GF-D8 (cell line): Measurements from ENCODE around the gene ATRNL1.

ENCODE experiments used
- DNase-seq: peaks from one replicate; lab custom pipeline; 2025; lab: John Stamatoyannopoulos, UW

Gene ATRNL1

GRCh38 chr10:115949282-115949844, 856.2 kb downstream of the ATRNL1 start:
- no peak for DNase-seq

GRCh38 chr10:115950320-115950719, 857.2 kb downstream of the ATRNL1 start:
- no peak for DNase-seq

- DNase-seq: no peak
These were observed 858.1 kb downstream of the ATRNL1 start for GRCh38 chr10:115951242-115951641.

- no peak for DNase-seq
These were observed 860.1 kb downstream of the ATRNL1 start for GRCh38 chr10:115953281-115953680.

- no peak for DNase-seq
These were observed 860.8 kb downstream of the ATRNL1 start for GRCh38 chr10:115953968-115954367.

- no peak for DNase-seq
These were observed 863.3 kb downstream of the ATRNL1 start for GRCh38 chr10:115956225-115957011.

GRCh38 chr10:115957012-115957399, 863.8 kb downstream of the ATRNL1 start:
- no peak for DNase-seq

- no peak for DNase-seq
These were observed 864.7 kb downstream of the ATRNL1 start for GRCh38 chr10:115957786-115958442.

GRCh38 chr10:115963848-115964247, 870.7 kb downstream of the ATRNL1 start:
- DNase-seq: no peak

- no peak for DNase-seq
These were observed 871.7 kb downstream of the ATRNL1 start for GRCh38 chr10:115964827-115965226.

GRCh38 chr10:115965376-115965775, 872.2 kb downstream of the ATRNL1 start:
- DNase-seq: no peak

GRCh38 chr10:115968236-115968635, 875.1 kb downstream of the ATRNL1 start:
- no peak for DNase-seq

- no peak for DNase-seq
These were observed 876.4 kb downstream of the ATRNL1 start for GRCh38 chr10:115969591-115969990.

- no peak for DNase-seq
These were observed 878.8 kb downstream of the ATRNL1 start for GRCh38 chr10:115971921-115972320.

- no peak for DNase-seq
These were observed 879.3 kb downstream of the ATRNL1 start for GRCh38 chr10:115972426-115972825.

GRCh38 chr10:115974351-115974750, 881.2 kb downstream of the ATRNL1 start:
- no peak for DNase-seq

- no peak for DNase-seq
These were observed 881.8 kb downstream of the ATRNL1 start for GRCh38 chr10:115974816-115975430.

GRCh38 chr10:115975506-115975905, 882.3 kb downstream of the ATRNL1 start:
- DNase-seq: no peak

- DNase-seq: no peak
These were observed 883.2 kb downstream of the ATRNL1 start for GRCh38 chr10:115976342-115976741.

GRCh38 chr10:115977855-115978254, 884.7 kb downstream of the ATRNL1 start:
- DNase-seq: no peak

GRCh38 chr10:115979576-115979975, 886.4 kb downstream of the ATRNL1 start:
- no peak for DNase-seq

- DNase-seq: no peak
These were observed 887.3 kb downstream of the ATRNL1 start for GRCh38 chr10:115980470-115980869.

GRCh38 chr10:115981081-115981480, 887.9 kb downstream of the ATRNL1 start:
- DNase-seq: no peak
